Right kidney (tissue), 1 donor: ENCODE results near the gene SORT1.
"Not testable (repeated sequence)": the region's sequence is repeated elsewhere in the genome, so short reads cannot be mapped to it uniquely, and the experiment has no call there.

ENCODE experiments used
- DNase-seq: peaks from one replicate; pipeline ENCODE4 v3.0.0-alpha.2; 2016

The SORT1 gene

GRCh38 chr1:109383087-109383779, 14.5 kb downstream of the SORT1 start:
- DNase-seq, result no peak

- DNase-seq, result no peak
Measured at GRCh38 chr1:109381573-109381972, 16.1 kb downstream of the SORT1 start.

DNA sequence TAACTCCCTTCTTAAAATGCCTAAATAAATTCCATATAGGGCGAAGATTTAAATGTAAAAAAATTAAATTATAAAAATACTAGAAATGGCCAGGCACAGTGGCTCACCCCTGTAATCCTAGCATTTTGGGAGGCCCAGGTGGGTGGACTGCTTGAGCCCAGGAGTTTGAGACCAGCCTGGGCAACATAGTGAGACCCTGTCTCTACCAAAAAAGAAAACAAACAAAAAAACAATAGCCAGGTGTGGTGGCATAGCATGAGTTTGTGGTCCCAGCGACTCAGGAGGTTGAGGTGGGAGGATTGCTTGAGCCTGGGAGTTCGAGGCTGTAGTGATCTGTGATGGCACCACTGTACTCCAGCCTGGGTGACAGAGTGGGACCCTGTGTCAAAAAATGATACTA, 17.8 kb downstream of the SORT1 start:
- DNase-seq, result no peak

DNA sequence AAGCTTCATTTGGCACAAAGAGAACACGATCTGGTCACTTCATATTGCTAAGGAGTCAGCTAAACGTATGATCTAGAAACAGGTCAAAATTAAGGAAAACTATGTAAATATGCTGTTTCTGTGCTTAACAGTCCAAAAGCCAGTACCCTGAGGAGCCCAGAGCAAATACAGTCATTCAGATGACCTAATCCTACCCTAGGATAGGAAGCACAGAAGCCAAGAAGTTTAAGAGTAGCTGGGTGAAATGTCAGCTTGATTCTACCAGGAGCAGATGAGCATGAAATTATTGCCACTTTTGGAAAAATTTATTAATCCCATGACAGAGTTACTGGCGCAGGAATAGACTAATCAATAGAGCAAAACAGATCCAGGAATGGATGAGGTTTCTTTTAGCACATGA, 18.3 kb downstream of the SORT1 start:
- no peak for DNase-seq

DNA sequence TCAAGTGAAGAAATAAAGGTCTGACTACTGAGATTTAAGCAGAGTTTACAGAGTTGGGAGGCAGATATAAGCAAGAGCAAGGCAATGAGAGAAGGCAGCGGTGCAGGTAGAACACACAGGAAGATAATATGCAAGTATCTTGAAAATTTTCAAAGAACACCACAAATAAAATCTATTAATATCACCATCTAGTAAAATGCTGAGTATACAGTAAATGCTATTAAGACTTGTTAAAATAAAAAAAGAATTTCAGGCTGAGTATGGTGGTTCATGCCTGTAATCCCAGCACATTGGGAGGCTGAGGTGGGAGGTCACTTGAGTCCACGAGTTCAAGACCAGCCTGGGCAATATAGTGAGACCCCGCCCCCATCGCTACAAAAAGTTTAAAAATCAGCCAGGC, 20.0 kb downstream of the SORT1 start:
- DNase-seq, result no peak

GRCh38 chr1:109373696-109374095, 24.0 kb downstream of the SORT1 start:
- not testable (repeated sequence) for DNase-seq

GRCh38 chr1:109373126-109373525, 24.6 kb downstream of the SORT1 start:
- DNase-seq, result no peak

DNA sequence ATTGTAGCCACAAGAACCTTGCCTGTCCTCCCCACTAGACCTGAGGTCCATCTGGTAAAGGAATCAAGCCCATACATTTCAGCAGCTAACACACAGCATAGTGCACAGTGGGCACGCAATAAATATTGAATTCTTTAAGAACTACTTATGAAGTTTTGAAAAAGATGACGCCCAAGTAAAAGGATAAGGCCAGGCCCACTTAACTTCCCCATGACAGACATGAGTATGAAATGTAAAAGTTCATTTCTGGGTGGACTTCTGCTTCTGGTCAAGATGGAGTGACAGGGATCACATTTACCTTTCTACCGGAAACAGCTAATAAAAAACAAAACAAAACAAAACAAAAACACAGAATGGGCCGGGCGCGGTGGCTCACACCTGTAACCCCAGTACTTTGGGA, 25.4 kb downstream of the SORT1 start:
- DNase-seq, result no peak

- DNase-seq, result no peak
Measured at GRCh38 chr1:109371341-109371739, 26.4 kb downstream of the SORT1 start.

GRCh38 chr1:109370712-109371340, 26.9 kb downstream of the SORT1 start:
- no peak for DNase-seq

DNA sequence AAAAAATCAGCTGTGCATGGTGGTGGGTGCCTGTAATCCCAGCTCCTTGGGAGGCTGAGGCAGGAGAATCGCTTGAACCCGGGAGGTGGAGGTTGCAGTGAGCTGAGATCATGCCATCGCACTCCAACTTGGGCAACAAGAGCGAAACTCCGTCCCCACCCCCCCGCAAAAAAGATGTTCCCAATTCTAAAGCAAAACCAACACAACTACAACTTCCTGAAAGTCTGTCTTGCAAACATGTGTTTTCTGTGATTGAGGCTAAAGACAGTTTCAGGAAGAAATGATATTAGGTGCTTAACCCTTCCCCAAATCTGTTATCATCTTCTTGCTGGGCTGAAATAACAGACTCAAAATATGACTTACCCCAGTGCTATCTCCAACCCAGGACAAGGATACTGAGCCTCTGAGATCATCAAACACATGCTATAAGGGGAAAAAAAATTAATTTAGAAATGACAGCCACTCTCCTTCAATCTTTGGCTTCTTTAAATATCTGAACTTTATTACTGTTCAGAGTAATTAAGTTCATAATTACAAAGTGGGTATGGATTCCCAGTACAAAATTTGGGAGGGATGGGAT, 28.5 kb downstream of the SORT1 start:
- no peak for DNase-seq

DNA sequence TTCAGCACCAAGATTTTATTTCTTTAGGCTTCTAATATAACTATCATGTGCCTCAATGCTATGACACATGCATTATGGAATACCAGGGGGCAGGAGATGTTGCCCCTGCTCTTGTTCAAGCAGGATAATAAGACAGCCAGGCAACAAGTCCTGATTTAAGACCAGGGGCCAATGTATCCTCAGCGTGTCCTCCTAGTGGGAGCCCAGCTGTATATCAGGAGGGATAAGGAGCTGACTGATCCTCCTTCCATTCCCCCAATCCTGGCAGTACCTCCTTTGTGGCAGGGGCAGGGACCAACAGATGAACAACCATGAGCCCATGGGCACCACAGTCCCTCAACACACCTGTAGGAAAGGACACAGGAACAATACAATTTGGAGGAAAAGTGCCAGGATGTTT, 29.3 kb downstream of the SORT1 start:
- DNase-seq, result no peak

DNA sequence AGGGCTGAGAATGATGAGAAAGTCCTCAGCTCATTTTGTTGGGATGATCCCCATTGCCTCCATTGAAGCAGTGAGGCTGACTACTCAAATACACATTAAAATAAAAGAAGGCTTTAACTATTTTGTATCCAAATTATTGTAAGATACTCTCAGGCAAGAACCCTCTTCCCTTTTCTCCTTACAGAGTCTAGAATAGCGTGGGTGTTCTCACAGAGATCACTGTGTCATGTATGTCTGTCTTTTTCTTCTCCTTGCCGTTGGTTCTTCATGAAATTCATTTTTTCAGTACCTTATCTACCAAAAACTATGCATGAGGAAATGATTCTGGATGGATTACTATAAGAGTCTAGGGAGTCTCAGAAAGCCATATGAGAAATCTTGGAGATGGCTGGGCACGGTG, 30.1 kb downstream of the SORT1 start:
- no peak for DNase-seq

DNA sequence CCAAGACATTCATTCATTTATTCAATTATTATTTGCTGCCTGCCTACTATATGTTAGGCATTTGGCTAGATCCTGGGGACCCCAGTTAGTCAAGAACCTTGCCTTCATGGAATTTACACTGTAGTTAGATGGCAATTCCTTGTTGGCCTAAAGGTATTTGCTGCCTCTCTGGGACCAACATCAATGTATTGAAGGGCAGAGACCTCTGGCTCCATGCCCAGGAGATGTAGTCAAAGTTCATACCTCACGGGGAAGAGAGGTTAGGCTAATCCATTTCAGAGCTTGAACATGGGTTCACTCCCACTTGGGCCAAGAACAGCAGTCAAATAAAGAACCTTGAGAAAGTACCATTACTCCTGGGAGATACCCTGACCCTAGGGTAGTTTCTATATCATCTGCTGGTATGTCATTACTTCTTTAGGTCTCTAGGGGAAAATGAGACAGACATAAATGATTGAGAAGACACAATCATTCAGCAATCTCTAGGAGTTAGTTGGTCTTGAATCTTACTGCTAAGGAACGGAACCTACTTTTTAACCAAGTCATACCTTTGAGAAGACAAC, 32.0 kb downstream of the SORT1 start:
- DNase-seq, result no peak

GRCh38 chr1:109361649-109362048, 36.1 kb downstream of the SORT1 start:
- DNase-seq, result no peak

- no peak for DNase-seq
Measured at GRCh38 chr1:109361069-109361468, 36.6 kb downstream of the SORT1 start.

DNA sequence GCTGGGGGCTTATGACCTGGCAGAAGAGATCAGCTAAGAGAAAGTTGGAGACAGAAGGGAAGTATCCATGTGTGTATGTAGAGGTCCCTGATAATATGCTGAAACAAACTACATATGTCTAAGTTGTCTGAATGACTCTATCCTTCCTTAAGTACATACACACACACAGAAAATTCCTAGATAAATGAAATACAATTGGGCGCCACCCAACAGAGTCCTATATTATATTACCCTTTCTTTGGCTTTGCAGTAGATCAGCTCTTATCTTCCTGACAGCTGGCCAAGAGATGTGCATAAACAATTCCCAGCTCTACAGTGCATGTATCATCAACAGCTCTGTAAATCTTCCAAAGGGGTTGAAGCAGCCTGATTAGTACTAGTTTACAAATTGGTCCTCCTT, 40.1 kb downstream of the SORT1 start:
- DNase-seq, result no peak

DNA sequence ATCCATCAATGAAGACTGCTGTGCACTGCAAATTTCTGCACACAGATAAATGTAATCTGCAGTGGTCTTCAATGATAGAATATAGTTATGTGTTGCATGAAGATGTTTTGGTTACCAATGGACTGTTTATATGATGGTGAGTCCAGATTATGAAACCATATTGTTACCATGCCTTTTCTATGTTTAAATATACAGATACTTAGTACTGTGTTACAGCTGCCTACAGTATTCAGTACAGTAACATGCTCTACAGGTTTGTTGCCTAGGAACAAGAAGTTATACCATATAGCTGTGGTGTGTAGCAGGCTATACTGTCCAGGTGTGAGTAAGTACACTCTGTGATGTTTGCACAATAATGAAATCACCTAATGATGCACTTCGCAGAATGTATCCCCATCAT, 40.8 kb downstream of the SORT1 start:
- DNase-seq, result no peak

DNA sequence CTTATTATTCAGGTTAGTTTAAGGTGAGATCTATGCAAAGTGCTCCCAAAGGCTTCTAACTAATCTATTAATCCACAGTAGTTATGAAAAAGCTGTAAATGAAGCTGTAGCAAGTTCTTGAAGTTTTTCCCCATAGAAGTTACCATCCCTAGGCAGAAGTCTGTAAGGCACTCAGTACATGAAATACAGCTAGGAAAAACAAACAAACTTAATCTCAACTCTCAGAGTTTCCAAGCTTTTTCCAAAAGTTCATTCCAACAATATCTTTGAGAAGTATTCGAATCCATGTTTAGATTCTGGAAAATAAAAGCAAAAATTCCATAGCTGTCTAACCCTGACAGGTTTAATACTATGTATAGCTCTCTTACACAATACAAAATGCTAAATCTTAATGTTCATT, 41.2 kb downstream of the SORT1 start:
- DNase-seq, result no peak

DNA sequence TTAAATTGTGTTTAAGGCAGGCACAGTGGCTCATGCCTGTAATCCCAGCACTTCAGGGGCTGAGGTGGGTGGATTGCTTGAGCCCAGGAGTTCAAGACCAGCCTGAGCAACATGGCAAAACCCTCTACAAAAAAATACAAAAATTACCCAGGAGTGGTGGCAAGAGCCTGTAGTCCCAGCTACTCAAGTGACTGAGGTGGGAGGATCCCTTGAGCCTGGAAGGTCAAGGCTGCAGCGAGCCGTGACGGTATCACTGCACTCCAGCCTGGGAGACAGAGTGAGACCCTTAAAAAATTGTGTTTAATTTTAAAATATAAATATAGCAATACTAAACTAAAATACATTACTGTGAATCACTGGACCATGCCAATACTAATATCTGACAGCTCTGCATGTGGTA, 42.8 kb downstream of the SORT1 start:
- peak; percentile 11 for DNase-seq

DNA sequence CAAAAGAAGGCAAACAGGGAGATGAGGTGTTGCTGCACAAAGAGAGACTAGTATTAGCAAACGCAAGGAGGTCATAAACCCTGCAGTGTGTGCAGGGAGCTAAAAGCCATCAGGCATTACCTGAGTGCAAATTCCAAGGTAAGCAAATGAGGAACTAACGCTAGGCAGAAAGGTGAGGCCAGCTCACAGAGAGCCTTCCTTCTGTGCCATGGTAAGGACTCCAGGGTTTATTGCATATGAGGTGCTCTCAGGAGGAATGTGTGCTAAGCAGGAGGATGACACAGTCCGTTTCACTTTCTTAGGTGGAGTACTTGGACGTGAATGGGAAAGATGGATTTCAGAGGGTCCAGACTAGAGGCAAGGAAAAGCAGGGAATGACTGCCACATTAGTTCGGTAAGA, 46.3 kb downstream of the SORT1 start:
- DNase-seq, result no peak

DNA sequence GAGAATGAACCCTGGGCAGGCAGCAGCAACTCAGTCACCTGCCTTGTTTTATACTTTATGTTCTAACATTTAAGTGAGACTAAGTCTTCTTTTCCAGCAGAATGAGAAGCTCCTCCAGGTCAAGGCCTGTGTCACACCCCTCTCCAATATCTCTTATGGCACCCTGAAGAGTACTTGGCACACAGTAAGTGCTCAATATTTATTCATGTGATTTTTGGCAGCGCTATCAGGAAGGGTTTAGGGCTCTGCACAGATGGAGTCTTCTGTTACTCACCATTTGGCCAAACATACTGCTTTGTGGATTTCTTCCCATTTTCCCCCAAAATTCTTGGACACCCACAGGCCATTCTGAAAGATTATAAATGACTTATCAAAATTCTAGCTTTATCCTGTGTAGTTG, 47.1 kb downstream of the SORT1 start:
- no peak for DNase-seq

DNA sequence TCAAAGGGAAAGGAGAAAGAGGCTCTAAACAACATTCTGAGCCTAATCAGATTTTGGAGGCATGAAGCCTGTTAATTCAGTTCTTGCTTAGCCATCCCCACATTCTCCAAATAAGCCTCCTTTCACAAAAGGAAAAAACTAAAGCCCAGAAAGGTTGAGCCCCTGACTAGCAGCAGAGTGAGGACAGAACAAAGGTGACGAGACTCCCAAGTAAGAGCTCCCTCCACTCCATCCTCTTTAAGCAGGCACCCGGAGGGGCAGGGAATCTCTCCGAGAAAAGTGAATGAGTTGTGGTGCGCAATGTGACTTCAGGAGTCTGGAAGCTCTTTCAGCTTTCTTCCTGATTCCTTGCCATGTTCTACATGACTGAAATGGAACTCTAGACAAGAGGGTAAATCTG, 47.5 kb downstream of the SORT1 start:
- DNase-seq, result no peak

DNA sequence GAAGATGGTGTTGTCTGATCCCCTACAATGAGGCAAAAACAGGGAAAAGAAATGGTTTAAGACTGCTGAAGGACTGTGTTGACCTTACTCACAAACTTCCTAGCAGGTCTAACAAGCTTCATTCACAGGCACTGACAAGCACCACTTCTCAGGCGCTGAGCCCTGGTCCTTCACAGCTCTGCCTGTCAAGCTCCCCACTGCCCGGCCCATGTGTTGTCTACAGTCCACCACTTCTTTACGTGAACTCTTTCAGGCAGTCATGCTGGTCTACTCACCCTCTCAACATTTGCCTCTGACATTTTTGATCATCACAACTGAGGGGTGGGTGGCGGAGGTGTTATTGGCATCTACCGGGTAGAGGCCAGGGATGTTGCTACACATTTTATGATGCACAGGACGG, 50.2 kb downstream of the SORT1 start:
- DNase-seq, result no peak
